ENCODE measurements around the gene HYKK. TPM values are rescaled to one million over a fixed set of nuclear protein-coding genes. Genes with fewer than 3 reads are reported as not detected.

Gene HYKK
- total and polyA plus RNA-seq, 2 donors (not counting 3 experiments of a cell fraction or from before 2014, with no cell fraction given) = 1.0 to 2.1 TPM

GRCh38 chr15:78542647-78543046 is 35.3 kb downstream of the HYKK start:
- Histone ChIP-seq H2AFZ (ENCODE audit: low read depth, low read length) (no peak overlapping the region), H3K27me3 (ENCODE audit: control insufficient read depth in 2 of 2, insufficient read depth in 2 of 2, low read length in 2 of 2) (no peaks in the 10 kb centered on the region), H3K4me1 (ENCODE audit: control insufficient read depth, extremely low read depth, insufficient read depth, low read length) (peaks cover 13% of the 10 kb centered on the region), H3K9me1 (replicated peaks; ENCODE audit: control insufficient read depth, extremely low read depth, insufficient read depth, low read length) (no peaks in the 10 kb centered on the region), H4K20me1 (replicated peaks; ENCODE audit: control insufficient read depth, extremely low read depth, insufficient read depth, low read length) (no peaks in the 10 kb centered on the region), H3K9me3 (replicated peaks; ENCODE audit: control insufficient read depth, insufficient read depth, low read length) (no peaks in the 10 kb centered on the region), H3K9ac (replicated peaks; ENCODE audit: extremely low read depth, insufficient read depth, low read length) (no peak overlapping the region), H3K79me2 (ENCODE audit: control insufficient read depth, insufficient read depth, low read length) (peaks cover 25% of the 10 kb centered on the region), H3K27ac (ENCODE audit: insufficient read depth, low read depth, low read length) (no peak overlapping the region), H3K4me2 (ENCODE audit: insufficient read depth, low read length) (peak overlapping the region; percentile 87), H3K4me3 (replicated peaks in 1 of 3; ENCODE audit: insufficient read depth in 1 of 3, low read depth in 1 of 3, low read length in 3 of 3) (no peak overlapping the region), H3K36me3 (ENCODE audit: control insufficient read depth in 2 of 2, extremely low read depth in 1 of 2, insufficient read depth in 2 of 2, low read length in 2 of 2) (peaks cover 9 to 18% of the 10 kb centered on the region in 2 experiments)
- intact Hi-C loops (cut with micrococcal nuclease) (no loop called here), dilution Hi-C loops (cut with MboI; ENCODE audit: extremely low pct_ligation_motif_present, low sequenced_read_pairs) (no loop called here)
- FAIRE-seq (no peak), DNase-seq (ENCODE audit: low read depth, low spot score) (no peak)
- ChIA-PET POLR2A (no interaction called here), CTCF (no interaction called here)
- TF ChIP-seq MYC (IDR thresholded peaks at IDR 0.05; ENCODE audit: low read depth, low read length) (no peak), EZH2 (IDR thresholded peaks at IDR 0.05; ENCODE audit: borderline replicate concordance, low read depth, low read length, severe bottlenecking) (no peak)
- BruUV-seq (replicated peaks) = no TSS peak

- TF ChIP-seq FOS (IDR thresholded peaks at IDR 0.05; ENCODE audit: borderline replicate concordance, insufficient read depth, low read length) = no peak
- no peak for TF ChIP-seq MYC (IDR thresholded peaks at IDR 0.05; ENCODE audit: low read depth, low read length)
- no peak for TF ChIP-seq EZH2 (IDR thresholded peaks at IDR 0.05; ENCODE audit: borderline replicate concordance, low read depth, low read length, severe bottlenecking)
- TF ChIP-seq MAX (IDR thresholded peaks at IDR 0.05; ENCODE audit: insufficient read depth, insufficient read length) = no peak
- no peak for TF ChIP-seq JUN (IDR thresholded peaks at IDR 0.05; ENCODE audit: borderline replicate concordance, insufficient read depth, insufficient read length, low read depth)
- TF ChIP-seq POLR2A (IDR thresholded peaks at IDR 0.05; ENCODE audit: low read depth, low read length) = no peak
- TF ChIP-seq GATA2 (IDR thresholded peaks at IDR 0.05; ENCODE audit: insufficient read depth, insufficient read length, low read depth, low read length) = no peak
- TF ChIP-seq POLR2AphosphoS5 (IDR thresholded peaks at IDR 0.05; ENCODE audit: insufficient read depth, low read depth, low read length) = no peak
- no peak for TF ChIP-seq CTCF (IDR thresholded peaks at IDR 0.05; ENCODE audit: extremely low read depth in 1 of 2, insufficient read depth in 1 of 2, low read depth in 1 of 2, low read length in 2 of 2)
- no peaks in the 10 kb centered on the region for H3K79me2 ChIP-seq (ENCODE audit: control insufficient read depth, insufficient read depth, low read length)
- ChIA-PET CTCF (interaction anchor here (1.1 to 1.2 kb wide), 2 partner anchors 9 to 15 kb away, joined by 5 read pairs; partner anchors contain the start of gene CHRNA5), POLR2A (interaction anchor here (1.0 kb wide), 1 partner anchor 15 kb away, joined by 5 read pairs; the partner anchor contains the start of gene CHRNA5)
- H3K9me3 ChIP-seq (replicated peaks; ENCODE audit: control insufficient read depth, insufficient read depth, low read length) = no peaks in the 10 kb centered on the region
- H3K36me3 ChIP-seq (ENCODE audit: control insufficient read depth in 2 of 2, extremely low read depth in 1 of 2, insufficient read depth in 2 of 2, low read length in 2 of 2) = peaks cover 19% of the 10 kb centered on the region in 2 experiments
- no peaks in the 10 kb centered on the region for H4K20me1 ChIP-seq (replicated peaks; ENCODE audit: control insufficient read depth, extremely low read depth, insufficient read depth, low read length)
- no TSS peak for BruUV-seq (replicated peaks)
- DNase-seq (ENCODE audit: low read depth, low spot score) = no peak
- H3K9me1 ChIP-seq (replicated peaks; ENCODE audit: control insufficient read depth, extremely low read depth, insufficient read depth, low read length) = no peaks in the 10 kb centered on the region
- intact Hi-C loops (cut with micrococcal nuclease) = no loop called here
- no peak overlapping the region for H3K4me2 ChIP-seq (ENCODE audit: insufficient read depth, low read length)
- no peaks in the 10 kb centered on the region for H3K27me3 ChIP-seq (ENCODE audit: control insufficient read depth in 2 of 2, insufficient read depth in 2 of 2, low read length in 2 of 2)
- no peak overlapping the region for H3K4me3 ChIP-seq (replicated peaks in 1 of 3; ENCODE audit: insufficient read depth in 1 of 3, low read depth in 1 of 3, low read length in 3 of 3)
- H3K27ac ChIP-seq (ENCODE audit: insufficient read depth, low read depth, low read length) = no peak overlapping the region
- H2AFZ ChIP-seq (ENCODE audit: low read depth, low read length) = no peak overlapping the region
- FAIRE-seq = no peak
- no peaks in the 10 kb centered on the region for H3K4me1 ChIP-seq (ENCODE audit: control insufficient read depth, extremely low read depth, insufficient read depth, low read length)
- no peak overlapping the region for H3K9ac ChIP-seq (replicated peaks; ENCODE audit: extremely low read depth, insufficient read depth, low read length)
- dilution Hi-C loops (cut with MboI; ENCODE audit: extremely low pct_ligation_motif_present, low sequenced_read_pairs) = no loop called here
Measured at GRCh38 chr15:78550194-78550593, 42.8 kb downstream of the HYKK start.
